GM21515 (cell line): ENCODE measurements around the gene SALL4.
"Not testable (repeated sequence)": the region's sequence is repeated elsewhere in the genome, so short reads cannot be mapped to it uniquely, and the experiment has no call there.

ENCODE experiments used
- ATAC-seq: cut with Tn5 transposase; IDR thresholded peaks from one replicate; pipeline ENCODE4 v1.9.1; 2021; ENCODE audit not compliant: unreplicated experiment

The SALL4 gene

DNA sequence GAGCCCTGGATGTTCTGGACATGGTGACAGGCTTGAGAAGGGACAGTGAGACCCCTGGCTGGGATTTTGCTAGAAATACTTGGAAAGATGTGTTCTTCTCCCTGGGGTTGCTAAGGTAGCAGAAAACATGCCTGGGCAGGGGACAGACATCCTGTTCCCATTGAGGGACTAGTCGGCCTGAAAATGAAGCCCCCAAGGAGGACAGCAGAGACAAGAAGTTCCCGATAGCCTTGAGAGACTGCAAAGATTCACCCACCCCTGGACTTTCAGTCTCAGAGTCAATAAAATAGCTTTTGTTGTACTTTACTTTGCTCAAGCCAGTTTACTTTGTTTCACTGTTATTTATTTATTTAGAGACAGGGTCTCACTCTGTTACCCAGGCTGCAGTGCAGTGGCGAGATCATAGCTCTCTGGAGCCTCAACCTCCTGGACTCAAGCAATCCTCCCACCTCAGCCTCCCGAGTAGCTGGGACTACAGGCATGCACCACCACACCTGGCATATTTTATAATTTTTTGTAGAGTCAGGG lies 62.5 kb downstream of the SALL4 start:
- ATAC-seq = no peak

DNA sequence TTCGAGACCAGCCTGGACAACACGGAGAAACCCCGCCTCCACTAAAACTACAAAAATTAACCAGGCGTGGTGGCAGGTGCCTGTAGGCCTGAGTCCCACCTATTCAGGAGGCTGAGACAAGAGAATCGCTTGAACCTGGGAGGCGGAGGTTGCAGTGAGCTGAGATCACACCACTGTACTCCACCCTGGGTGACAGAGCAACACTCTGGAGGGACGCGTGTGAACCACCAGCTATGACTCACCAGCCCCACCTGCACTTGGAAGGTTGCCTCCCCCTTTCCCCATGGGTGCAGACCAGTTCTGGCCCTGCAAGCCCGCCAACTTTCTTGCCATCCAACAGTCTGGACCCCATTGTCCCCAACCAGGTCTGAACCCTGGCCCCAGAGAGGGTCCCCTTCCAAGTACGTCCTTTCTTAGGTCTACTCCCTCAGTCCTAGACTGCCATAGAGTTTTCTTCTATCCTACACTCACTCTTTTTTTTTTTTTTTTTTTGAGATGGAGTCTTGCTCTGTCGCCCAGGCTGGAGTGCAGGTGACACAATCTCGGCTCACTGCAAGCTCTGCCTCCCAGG lies 63.4 kb downstream of the SALL4 start:
- ATAC-seq = no peak

DNA sequence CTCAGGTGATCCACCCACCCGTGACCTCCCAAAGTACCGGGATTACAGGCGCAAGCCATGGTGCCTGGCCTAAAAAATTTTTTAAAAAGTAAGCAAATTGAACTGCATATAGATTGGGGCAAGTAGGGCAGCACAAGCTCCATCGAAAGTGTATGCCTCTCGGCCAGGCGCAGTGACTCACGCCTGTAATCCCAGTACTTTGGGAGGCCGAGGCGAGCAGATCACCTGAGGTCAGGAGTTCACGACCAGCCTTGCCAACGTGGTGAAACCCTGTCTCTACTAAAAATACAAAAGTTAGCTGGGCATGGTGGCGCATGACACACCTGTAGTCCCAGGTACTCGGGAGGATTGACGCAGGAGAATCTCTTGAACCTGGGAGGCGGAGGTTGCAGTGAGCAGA lies 64.1 kb downstream of the SALL4 start:
- ATAC-seq = not testable (repeated sequence)

DNA sequence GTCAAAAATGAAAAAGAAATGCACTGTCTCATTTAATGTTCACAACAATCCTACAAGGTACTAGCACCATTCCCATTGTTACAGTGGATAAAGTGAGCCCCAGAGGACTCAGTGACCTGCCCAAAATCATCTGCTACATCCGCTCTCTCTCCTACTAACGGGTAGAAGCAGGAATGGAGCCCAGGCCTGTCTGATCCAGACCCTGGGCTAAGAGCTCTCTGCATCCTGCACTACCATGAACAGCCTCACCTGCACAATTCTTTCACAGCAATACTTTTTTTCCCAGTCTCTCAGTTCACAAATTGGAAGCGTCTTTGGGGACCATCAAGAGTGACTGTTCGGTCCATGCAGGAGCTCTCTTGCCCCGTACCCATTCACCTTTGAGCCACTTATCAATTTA lies 65.4 kb downstream of the SALL4 start:
- ATAC-seq = no peak

DNA sequence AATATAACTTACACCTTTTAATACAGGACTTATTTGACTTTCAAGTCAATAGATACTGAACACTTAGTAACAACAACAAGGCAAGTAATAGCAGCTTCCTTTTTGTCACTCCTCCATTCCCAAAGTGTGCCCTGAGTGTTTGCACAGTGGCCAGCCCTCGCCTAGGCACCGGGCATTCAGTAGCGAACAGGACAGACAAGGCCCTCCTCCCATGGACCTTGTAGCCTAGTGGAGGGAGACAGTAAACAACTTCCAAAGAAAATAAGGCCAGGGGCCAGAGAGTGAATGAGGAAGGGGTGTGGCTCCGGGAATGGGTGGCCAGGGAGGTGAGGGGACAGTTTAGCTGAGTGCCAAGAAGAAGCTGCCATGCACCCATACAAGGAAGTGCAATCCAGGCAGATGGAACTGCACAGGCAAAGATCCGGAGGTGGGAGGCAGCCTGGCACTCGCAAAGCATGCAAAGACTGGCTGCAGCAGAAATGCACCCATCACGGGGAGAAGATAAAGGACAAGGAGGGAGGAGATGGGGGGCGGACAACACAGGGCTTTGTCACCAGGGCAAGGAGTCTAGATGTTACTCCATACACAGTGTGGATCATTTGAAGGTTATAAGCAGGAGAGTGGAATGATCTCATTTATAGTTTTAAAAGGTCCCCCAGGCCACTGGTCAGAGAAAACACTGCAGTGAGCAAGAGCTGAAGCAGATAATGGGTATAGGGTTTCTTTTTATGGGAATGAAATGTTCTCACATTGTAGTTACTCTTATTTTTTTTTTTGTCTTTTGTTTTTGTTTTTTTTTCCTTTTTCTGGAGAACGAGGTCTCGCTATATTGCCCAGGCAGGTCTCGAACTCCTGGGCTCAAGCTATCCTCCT lies 66.4 kb downstream of the SALL4 start:
- no peak for ATAC-seq

DNA sequence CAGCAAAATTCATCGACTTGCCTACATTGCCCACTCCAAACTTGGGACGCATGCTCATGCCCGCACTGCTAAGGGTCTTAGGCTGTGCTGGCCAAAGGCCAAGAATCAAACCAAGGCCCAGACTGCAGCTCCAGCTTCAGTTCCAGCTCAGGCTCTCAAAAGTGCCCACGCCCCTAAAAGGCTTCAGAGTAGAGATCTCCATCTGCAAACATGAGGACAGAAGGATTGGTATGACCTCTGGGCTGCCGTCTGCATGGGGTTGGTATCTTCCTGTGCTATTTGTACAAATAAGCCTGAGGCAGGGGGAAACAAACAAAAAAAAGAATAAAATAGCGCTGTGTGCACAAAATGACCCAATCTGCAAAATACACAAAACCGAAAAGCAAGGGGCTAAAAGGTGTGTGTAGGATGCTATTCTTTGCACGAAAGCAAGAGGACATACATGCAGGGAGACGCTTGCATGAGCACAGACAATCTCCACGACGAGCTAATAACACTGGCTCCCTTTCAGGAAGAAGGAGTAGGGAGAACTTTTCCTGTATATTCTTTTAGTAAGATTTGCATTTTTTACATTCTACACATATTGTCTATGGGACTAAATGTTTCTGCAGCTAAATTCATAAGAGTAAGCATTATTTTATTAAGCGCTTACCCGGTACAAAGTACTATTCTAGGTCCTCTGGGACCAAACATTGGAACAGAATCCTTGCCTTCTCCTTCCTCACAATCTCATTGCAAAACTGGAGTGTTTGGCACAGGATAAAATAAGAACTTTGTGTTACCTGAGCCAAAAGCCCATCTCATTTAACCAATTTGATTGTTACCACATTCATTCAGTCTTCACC lies 67.2 kb downstream of the SALL4 start:
- no peak for ATAC-seq

DNA sequence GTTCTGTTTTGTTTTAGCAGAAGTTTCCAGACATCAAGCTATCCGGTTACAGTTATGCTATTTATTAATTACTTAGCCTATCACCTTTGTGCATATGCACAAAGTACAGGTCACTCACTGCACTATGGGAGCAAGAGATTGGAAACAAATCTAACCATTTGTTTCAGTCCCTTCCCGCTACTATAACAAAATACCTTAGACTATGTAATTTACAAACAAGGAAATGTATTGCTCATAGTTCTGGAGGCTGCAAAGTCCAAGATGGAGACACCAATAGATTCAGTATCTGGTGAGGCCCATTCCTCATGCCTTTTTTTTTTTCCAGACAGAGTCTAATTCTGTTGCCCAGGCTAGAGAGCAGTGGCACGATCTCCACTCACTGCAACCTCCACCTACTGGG lies 69.3 kb downstream of the SALL4 start:
- no peak for ATAC-seq
